Transverse colon (tissue), 4 donors: ENCODE data around the gene RNF214. TPM values are rescaled to one million over a fixed set of nuclear protein-coding genes. Genes with fewer than 3 reads are reported as not detected.
A peak's percentile ranks its signal among the peaks of the same experiment; 100 is the strongest.
"Not testable (repeated sequence)": the region's sequence is repeated elsewhere in the genome, so short reads cannot be mapped to it uniquely, and the experiment has no call there.

Experiments
- DNase-seq: peaks from one replicate; pipeline ENCODE4 v3.0.0-alpha.2; 2019
- H3K27ac ChIP-seq, 4 donors: fragments of 200-600 bp; sonication (generic); 2 replicates each; pipeline ENCODE4 v1.5.1; 2016 to 2018; ENCODE audit warnings: inconsistent platforms in 4 of 4
- H3K27me3 ChIP-seq: fragments of 200-600 bp; sonication (generic); 2 replicates; pipeline ENCODE4 v1.5.1; 2017; ENCODE audit warnings: inconsistent platforms
- H3K36me3 ChIP-seq, 4 donors: fragments of 200-600 bp; sonication (generic); 2 replicates each; pipeline ENCODE4 v1.5.1; 2017 to 2019; ENCODE audit warnings: inconsistent platforms in 4 of 4
- H3K4me1 ChIP-seq, 4 donors: fragments of 200-600 bp; sonication (generic); 2 replicates each; pipeline ENCODE4 v1.5.1; 2017 to 2020; ENCODE audit warnings: inconsistent platforms in 4 of 4
- H3K4me3 ChIP-seq, 4 donors: fragments of 200-600 bp; sonication (generic); 1 replicate in 1 of 4; 2 replicates in 3 of 4; pipeline versions ENCODE4 v1.5.1 to v1.6.1; 2017 to 2019; ENCODE audit warnings: inconsistent platforms in 4 of 4
- H3K9me3 ChIP-seq, 2 donors: fragments of 200-600 bp; sonication (generic); 2 replicates each; pipeline ENCODE4 v1.5.1; 2017 to 2019; ENCODE audit warnings: inconsistent platforms in 2 of 2
- EP300 ChIP-seq: sonication (generic); formaldehyde crosslinking; IDR thresholded peaks from one replicate; pipeline ENCODE4 v1.6.1; 2017; ENCODE audit warnings: antibody characterized with exemption, low read depth
- POLR2A ChIP-seq: fragments of 450-650 bp; IDR thresholded peaks from one replicate; pipeline ENCODE4 v1.6.1; 2016; ENCODE audit warnings: antibody characterized with exemption, mild to moderate bottlenecking, moderate library complexity
- POLR2AphosphoS5 ChIP-seq, 3 donors: sonication (generic); formaldehyde crosslinking; IDR thresholded peaks; one replicate each; pipeline ENCODE4 v1.6.1; 2016; ENCODE audit warnings: antibody characterized with exemption in 3 of 3
- WGBS, 2 donors: methylation state at CpG; one replicate each; pipeline ENCODE4 v1.1.5; 2018; ENCODE audit warnings: low coverage in 1 of 2; 5-methylcytosine and 5-hydroxymethylcytosine counted together
- in situ Hi-C, 4 donors: fragments of 200-750 bp; cut with MboI; loops; one replicate each; pipeline versions ENCODE4 v1.15.0 to v1.15.1; 2017; ENCODE audit warnings: low sequenced_read_pairs in 3 of 4, low pct_ligation_motif_present in 1 of 4, low pct_unique_long_range_greater_than_20kb in 1 of 4
- intact Hi-C: fragments of 100-400 bp; cut with DNase I; formaldehyde crosslinking; loops from one replicate; pipeline ENCODE4 v1.15.1; 2023; ENCODE audit warnings: low total_unique reads
- total RNA-seq, 4 donors: library from RNA; depleted of rRNA; stranded (reverse); fragments of >200 nt; gene quantifications; one replicate each; pipeline ENCODE4 v1.1.0, GENCODE V29; 2016
- TF ChIP-seq, protein P1 (sequence below), 5 experiments: fragments of 200-600 bp in 3 of 5; fragments of 450-650 bp in 2 of 5; sonication (generic) in 3 of 5; IDR thresholded peaks; 1 replicate in 2 of 5; 2 replicates in 3 of 5; pipeline ENCODE4 v1.5.1; 2016 to 2017; ENCODE audit warnings: antibody characterized with exemption in 5 of 5, inconsistent platforms in 3 of 5, mild to moderate bottlenecking in 2 of 5, moderate library complexity in 1 of 5

RNF214 gene
- total RNA-seq, 4 donors from 2014 or later: 11.1 to 139 (median 14.5) TPM

DNA sequence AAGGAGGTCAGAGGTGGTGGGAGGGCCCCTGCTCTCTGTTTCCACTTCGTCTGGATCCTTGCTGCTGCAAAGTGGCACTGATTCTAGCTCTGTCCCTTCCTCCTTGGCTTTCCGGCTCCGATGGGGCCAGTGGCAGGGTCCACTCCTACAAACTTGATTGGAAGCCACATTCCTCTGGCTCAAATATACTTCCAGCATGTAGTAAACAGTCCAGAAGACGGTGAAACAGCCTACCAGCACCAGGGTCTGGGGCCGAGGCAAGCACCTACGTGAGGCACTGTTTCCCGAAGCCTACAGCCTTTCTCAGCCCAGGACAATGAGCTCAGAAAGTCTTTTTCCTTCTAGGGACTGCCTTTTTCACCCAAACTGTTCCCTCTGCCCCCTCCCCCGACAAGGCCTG, 26.4 kb upstream of the RNF214 start:
- intact Hi-C loops: loop anchor here (5.0 kb wide), 1 partner anchor 74 kb away; no protein-coding TSS in a partner anchor
- H3K4me3 ChIP-seq, H3K9me3 ChIP-seq, H3K27me3 ChIP-seq, in situ Hi-C loops, DNase-seq, H3K36me3 ChIP-seq: not testable (repeated sequence)
- H3K4me1 ChIP-seq: peaks cover 0 to 29% (median 0%) of the 10 kb centered on the region in 4 donors
- WGBS, 2 donors: 80% methylated on average over 7 of the region's 8 CpGs; no CpG with 5 or more reads in 1 of the 2 donors
- peak overlapping the region; percentile 52 to 79 (median 62) for H3K27ac ChIP-seq
- peak in 2 of 3 donors; percentile 37 to 65 for TF ChIP-seq POLR2AphosphoS5 (IDR thresholded peaks at IDR 0.05)

DNA sequence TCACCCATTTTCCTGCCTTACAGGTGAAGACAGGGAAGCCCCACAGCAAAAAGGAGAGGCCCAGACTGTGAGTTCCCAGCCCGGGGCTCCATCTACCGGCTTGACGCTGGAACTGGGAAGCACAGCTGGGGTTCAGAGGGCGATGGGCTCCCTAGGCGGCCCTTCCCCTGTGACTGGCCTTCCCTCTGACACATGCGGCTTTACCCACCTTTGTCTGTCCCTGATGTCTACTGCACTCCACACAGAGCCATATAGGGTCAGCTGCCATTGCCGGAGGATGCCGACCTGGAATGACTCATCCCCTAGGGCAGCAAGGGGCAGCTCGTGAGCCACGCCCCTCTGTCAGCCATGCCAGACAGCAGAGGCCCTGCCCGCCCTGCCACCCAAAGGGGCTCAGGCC, 25.6 kb upstream of the RNF214 start:
- H3K36me3 ChIP-seq, in situ Hi-C loops: not testable (repeated sequence)
- peaks cover 0 to 23% (median 0%) of the 10 kb centered on the region in 4 donors for H3K4me1 ChIP-seq

DNA sequence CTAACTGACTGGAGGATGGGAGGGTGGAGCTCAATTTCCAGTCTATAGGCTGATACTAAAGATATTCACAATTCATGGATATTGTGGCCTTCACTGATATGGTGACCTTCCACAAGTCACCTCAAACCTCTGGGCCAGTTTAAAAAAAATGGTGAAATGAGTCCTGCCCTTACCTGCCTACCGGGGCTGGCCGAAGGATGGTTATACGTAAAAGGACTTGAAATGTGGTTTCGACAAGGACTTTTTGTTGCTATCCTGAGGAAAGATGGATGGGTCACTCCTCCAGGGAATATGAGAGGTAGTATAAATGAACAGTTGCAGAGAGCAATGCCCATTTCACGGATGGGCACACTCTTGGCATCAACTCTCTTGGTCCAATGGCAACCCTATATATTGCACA, 25.0 kb upstream of the RNF214 start:
- H3K27ac ChIP-seq, H3K27me3 ChIP-seq, DNase-seq, H3K4me3 ChIP-seq, H3K9me3 ChIP-seq, H3K36me3 ChIP-seq, in situ Hi-C loops: not testable (repeated sequence)
- peak in 1 of 3 donors; percentile 26 for TF ChIP-seq POLR2AphosphoS5 (IDR thresholded peaks at IDR 0.05)
- WGBS, 2 donors: 70 to 88% methylated on average over 5 of the region's 5 CpGs
- intact Hi-C loops: loop anchor here (5.0 kb wide), 1 partner anchor 75 kb away; no protein-coding TSS in a partner anchor
- H3K4me1 ChIP-seq: peaks cover 0 to 22% (median 0%) of the 10 kb centered on the region in 4 donors

More for the DNA sequence above, 25.6 kb upstream of the RNF214 start:
- H3K27me3 ChIP-seq, H3K4me3 ChIP-seq, H3K27ac ChIP-seq, H3K9me3 ChIP-seq, DNase-seq: not testable (repeated sequence)
- no CpG with 5 or more reads among the region's 11 CpGs for WGBS, 2 donors
- intact Hi-C loops: loop anchor here (5.0 kb wide), 1 partner anchor 75 kb away; no protein-coding TSS in a partner anchor
- TF ChIP-seq POLR2AphosphoS5 (IDR thresholded peaks at IDR 0.05): peak in 1 of 3 donors; percentile 28

DNA sequence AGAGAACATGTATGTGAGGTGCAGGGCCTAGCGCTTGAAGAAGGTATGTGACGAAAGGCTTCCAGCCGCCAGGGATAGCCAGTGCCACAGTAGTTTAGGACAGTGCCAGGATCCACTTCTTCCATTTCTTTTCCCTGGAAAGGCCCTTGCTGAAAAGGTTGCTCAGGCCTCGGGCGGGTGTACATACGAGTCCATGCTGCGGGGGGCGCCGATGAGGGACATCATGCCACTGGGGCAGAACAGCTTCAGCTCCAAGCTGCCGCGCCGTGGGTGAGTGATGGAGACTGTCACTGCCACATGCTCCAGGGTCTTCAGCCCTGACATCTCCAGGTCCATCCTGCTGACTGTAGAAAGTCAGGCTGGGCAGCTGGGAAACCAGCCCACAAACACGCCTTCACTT, 23.8 kb upstream of the RNF214 start:
- H3K27me3 ChIP-seq, H3K9me3 ChIP-seq, H3K4me3 ChIP-seq, in situ Hi-C loops, DNase-seq: not testable (repeated sequence)
- Histone ChIP-seq H3K27ac (peak overlapping the region in 1 of 4 donors; percentile 46), H3K36me3 (peaks cover 0 to 18% (median 5%) of the 10 kb centered on the region in 4 donors), H3K4me1 (peaks cover 0 to 18% (median 0%) of the 10 kb centered on the region in 4 donors)
- TF ChIP-seq, protein P1, sequence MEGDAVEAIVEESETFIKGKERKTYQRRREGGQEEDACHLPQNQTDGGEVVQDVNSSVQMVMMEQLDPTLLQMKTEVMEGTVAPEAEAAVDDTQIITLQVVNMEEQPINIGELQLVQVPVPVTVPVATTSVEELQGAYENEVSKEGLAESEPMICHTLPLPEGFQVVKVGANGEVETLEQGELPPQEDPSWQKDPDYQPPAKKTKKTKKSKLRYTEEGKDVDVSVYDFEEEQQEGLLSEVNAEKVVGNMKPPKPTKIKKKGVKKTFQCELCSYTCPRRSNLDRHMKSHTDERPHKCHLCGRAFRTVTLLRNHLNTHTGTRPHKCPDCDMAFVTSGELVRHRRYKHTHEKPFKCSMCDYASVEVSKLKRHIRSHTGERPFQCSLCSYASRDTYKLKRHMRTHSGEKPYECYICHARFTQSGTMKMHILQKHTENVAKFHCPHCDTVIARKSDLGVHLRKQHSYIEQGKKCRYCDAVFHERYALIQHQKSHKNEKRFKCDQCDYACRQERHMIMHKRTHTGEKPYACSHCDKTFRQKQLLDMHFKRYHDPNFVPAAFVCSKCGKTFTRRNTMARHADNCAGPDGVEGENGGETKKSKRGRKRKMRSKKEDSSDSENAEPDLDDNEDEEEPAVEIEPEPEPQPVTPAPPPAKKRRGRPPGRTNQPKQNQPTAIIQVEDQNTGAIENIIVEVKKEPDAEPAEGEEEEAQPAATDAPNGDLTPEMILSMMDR (IDR thresholded peaks at IDR 0.05): peak in 1 of 5 experiments; percentile 19
- peak; percentile 46 to 77 (median 65) for TF ChIP-seq POLR2AphosphoS5 (IDR thresholded peaks at IDR 0.05)
- WGBS, 2 donors: 60 to 93% methylated on average over 2 to 9 of the region's 13 CpGs
- intact Hi-C loops: loop anchor here (5.0 kb wide), 1 partner anchor 76 kb away; no protein-coding TSS in a partner anchor

DNA sequence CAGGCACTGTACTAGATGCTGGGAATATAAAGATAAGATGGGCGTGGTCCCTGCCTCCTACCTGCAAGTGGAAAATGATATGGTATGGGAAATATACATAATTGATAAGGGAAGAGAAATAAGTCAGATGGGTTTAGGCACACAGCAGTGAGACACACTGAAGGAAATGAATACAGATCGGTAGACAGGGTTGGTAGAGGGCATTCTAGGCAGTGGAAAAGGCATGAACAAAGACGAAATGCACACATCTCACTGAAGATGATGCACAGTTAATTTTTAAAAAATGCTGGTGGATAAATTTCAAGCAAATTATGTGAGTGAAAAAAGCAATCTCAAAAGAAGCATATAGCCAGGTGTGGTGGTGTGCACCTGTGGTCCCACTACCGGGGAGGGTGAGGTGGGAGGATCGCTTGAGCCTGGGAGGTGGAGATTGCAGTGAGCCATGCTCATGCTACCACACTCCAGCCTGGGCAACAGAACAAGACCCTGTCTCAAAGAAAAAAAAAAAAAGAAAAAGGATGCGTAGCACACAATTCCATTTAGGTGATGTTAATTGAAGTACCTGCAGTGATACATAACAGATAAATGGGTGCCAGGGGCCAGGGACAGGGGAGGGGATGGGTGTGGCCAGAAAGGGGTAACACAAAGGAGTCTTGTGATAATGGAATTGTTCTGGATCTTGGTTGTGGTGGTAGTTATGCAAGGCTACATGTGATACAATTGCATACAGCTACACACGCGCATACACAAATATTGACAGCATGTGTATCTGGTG, 22.9 kb upstream of the RNF214 start:
- H3K36me3 ChIP-seq: peaks cover 0 to 23% (median 8%) of the 10 kb centered on the region in 4 donors
- H3K27ac ChIP-seq: peak overlapping the region in 3 of 4 donors; percentile 11 to 50 (median 48)
- in situ Hi-C loops, DNase-seq, H3K4me3 ChIP-seq, H3K27me3 ChIP-seq, H3K9me3 ChIP-seq: not testable (repeated sequence)
- intact Hi-C loops: loop anchor here (5.0 kb wide), 1 partner anchor 77 kb away; no protein-coding TSS in a partner anchor
- WGBS, 2 donors: 84 to 88% methylated on average over 7 of the region's 8 CpGs
- peaks cover 0 to 10% (median 0%) of the 10 kb centered on the region in 4 donors for H3K4me1 ChIP-seq
- TF ChIP-seq POLR2AphosphoS5 (IDR thresholded peaks at IDR 0.05): peak in 2 of 3 donors; percentile 42 to 73
- peak; percentile 33 for TF ChIP-seq POLR2A

DNA sequence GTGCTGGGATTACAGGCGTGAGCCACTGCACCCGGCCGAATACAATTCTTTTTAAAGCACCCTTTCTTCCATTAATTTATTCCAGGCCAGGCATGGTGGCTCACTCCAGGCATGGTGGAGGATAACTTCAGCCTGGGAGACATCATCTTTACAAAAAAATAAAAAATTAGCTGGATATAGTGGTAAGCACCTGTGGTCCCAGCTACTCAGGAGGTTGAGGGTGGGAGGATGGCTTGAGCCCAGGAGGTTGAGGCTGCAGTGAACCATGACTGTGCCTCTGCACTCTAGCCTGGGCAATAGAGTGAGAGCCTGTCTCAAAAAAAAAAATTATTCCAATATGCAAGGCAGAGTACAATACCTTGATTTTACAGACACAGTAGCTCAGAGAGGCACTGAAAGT, 21.9 kb upstream of the RNF214 start:
- 89% methylated on average over 3 of the region's 3 CpGs; no CpG with 5 or more reads in 1 of the 2 donors for WGBS, 2 donors
- intact Hi-C loops: no loop called here
- H3K27ac ChIP-seq: peak overlapping the region; percentile 11 to 50 (median 34)

More for the DNA sequence above, 21.9 kb upstream of the RNF214 start:
- no peaks in the 10 kb centered on the region for H3K9me3 ChIP-seq
- DNase-seq: no peak
- peaks cover 0 to 26% (median 8%) of the 10 kb centered on the region in 4 donors for H3K36me3 ChIP-seq
- in situ Hi-C loops: no loop called here
- no peaks in the 10 kb centered on the region for H3K4me1 ChIP-seq
- no peak overlapping the region for H3K4me3 ChIP-seq
- TF ChIP-seq POLR2AphosphoS5 (IDR thresholded peaks at IDR 0.05) (no peak), EP300 (no peak), POLR2A (no peak)
- TF ChIP-seq, protein P1 (IDR thresholded peaks at IDR 0.05): no peak
- H3K27me3 ChIP-seq: no peaks in the 10 kb centered on the region
